DND-41 (cell line): ENCODE results near the gene CTTN.
"Not testable (repeated sequence)": the region's sequence is repeated elsewhere in the genome, so short reads cannot be mapped to it uniquely, and the experiment has no call there.

Source experiments
- ATAC-seq: fragments of 200-7000 bp; cut with Tn5 transposase; 3 replicates; pipeline ENCODE4 v1.9.1; 2021; ENCODE audit warnings: low read depth; ENCODE audit not compliant: insufficient read depth
- DNase-seq: peaks from one replicate; pipeline ENCODE4 v3.0.0-alpha.2; 2020
- H2AFZ ChIP-seq: 2 replicates; pipeline ENCODE4 v1.6.0; 2012; ENCODE audit warnings: low read depth, low read length
- H3K27ac ChIP-seq: 2 replicates; pipeline ENCODE4 v1.5.1; 2012; ENCODE audit warnings: low read length, inconsistent platforms
- H3K27me3 ChIP-seq: fragments of 200-600 bp; sonication (generic); 2 replicates; pipeline ENCODE4 v1.6.0; 2012; ENCODE audit warnings: low read length, mild to moderate bottlenecking, inconsistent platforms; ENCODE audit not compliant: insufficient read depth, poor library complexity
- H3K36me3 ChIP-seq: 2 replicates; pipeline ENCODE4 v1.5.1; 2012; ENCODE audit warnings: low read length, inconsistent platforms; ENCODE audit not compliant: insufficient read depth
- H3K4me1 ChIP-seq: 2 replicates; pipeline ENCODE4 v1.5.1; 2012; ENCODE audit warnings: mild to moderate bottlenecking, low read length; ENCODE audit not compliant: insufficient read depth
- H3K4me2 ChIP-seq: 2 replicates; pipeline ENCODE4 v1.6.0; 2012; ENCODE audit warnings: mild to moderate bottlenecking, moderate library complexity, low read length, inconsistent platforms; ENCODE audit not compliant: insufficient read depth
- H3K4me3 ChIP-seq, 2 experiments: fragments of 200-600 bp in 1 of 2; shearing (Covaris generic) in 1 of 2; 2 replicates each; pipeline ENCODE4 v1.5.1; 2012 to 2016; ENCODE audit warnings: inconsistent platforms in 2 of 2, low read length in 2 of 2, mild to moderate bottlenecking in 2 of 2, low read depth in 1 of 2, moderate library complexity in 1 of 2
- H3K79me2 ChIP-seq: 2 replicates; pipeline ENCODE4 v1.6.0; 2012; ENCODE audit warnings: low read length, inconsistent platforms; ENCODE audit not compliant: insufficient read depth
- H3K9ac ChIP-seq: 2 replicates; pipeline ENCODE4 v1.6.0; 2012; ENCODE audit warnings: low read depth, mild to moderate bottlenecking, inconsistent platforms, low read length, moderate library complexity
- H3K9me3 ChIP-seq: 2 replicates; pipeline ENCODE4 v1.5.1; 2012; ENCODE audit warnings: low read length, moderate library complexity, mild to moderate bottlenecking, inconsistent platforms; ENCODE audit not compliant: insufficient read depth, severe bottlenecking
- H4K20me1 ChIP-seq: 2 replicates; pipeline ENCODE4 v1.6.0; 2012; ENCODE audit warnings: low read length; ENCODE audit not compliant: insufficient read depth
- CTCF ChIP-seq: IDR thresholded peaks from 2 replicates; pipeline ENCODE4 v1.5.1; 2012; ENCODE audit warnings: borderline replicate concordance, low read length, moderate library complexity, mild to moderate bottlenecking; ENCODE audit not compliant: poor library complexity, severe bottlenecking; ENCODE audit errors: extremely low read depth
- EZH2 ChIP-seq: IDR thresholded peaks from 3 replicates; pipeline ENCODE4 v1.6.1; 2012; ENCODE audit warnings: borderline replicate concordance, low read depth, mild to moderate bottlenecking, moderate library complexity, low read length, inconsistent platforms; ENCODE audit not compliant: severe bottlenecking

CTTN gene

GRCh38 chr11:70448983-70449567 is 50.7 kb downstream of the CTTN start:
- Histone ChIP-seq H3K4me3 (no peak overlapping the region), H3K79me2 (no peaks in the 10 kb centered on the region), H4K20me1 (no peaks in the 10 kb centered on the region), H3K9me3 (peaks cover 11% of the 10 kb centered on the region), H3K4me2 (no peak overlapping the region), H3K9ac (no peak overlapping the region), H3K27ac (no peak overlapping the region), H2AFZ (no peak overlapping the region), H3K27me3 (no peaks in the 10 kb centered on the region), H3K4me1 (no peaks in the 10 kb centered on the region), H3K36me3 (no peaks in the 10 kb centered on the region)
- DNase-seq (no peak), ATAC-seq (no peak)
- TF ChIP-seq EZH2 = no peak
- peak; percentile 62 for TF ChIP-seq CTCF

- ATAC-seq (no peak), DNase-seq (no peak)
- Histone ChIP-seq H3K79me2 (no peaks in the 10 kb centered on the region), H3K9me3 (peaks cover 3% of the 10 kb centered on the region), H3K27me3 (peaks cover 3% of the 10 kb centered on the region), H3K36me3 (no peaks in the 10 kb centered on the region), H3K9ac (no peak overlapping the region), H2AFZ (no peak overlapping the region), H3K4me3 (no peak overlapping the region), H4K20me1 (no peaks in the 10 kb centered on the region), H3K4me1 (no peaks in the 10 kb centered on the region), H3K27ac (no peak overlapping the region), H3K4me2 (no peak overlapping the region)
- TF ChIP-seq CTCF (no peak), EZH2 (no peak)
These were observed 56.0 kb downstream of the CTTN start for GRCh38 chr11:70454197-70454767.

- H3K9me3 ChIP-seq, H3K4me3 ChIP-seq, H3K79me2 ChIP-seq, ATAC-seq, H3K4me2 ChIP-seq, H4K20me1 ChIP-seq, H3K27ac ChIP-seq, H3K9ac ChIP-seq, H3K4me1 ChIP-seq, H3K27me3 ChIP-seq, DNase-seq, H3K36me3 ChIP-seq, H2AFZ ChIP-seq: not testable (repeated sequence)
These were observed 56.5 kb downstream of the CTTN start for GRCh38 chr11:70454811-70455210.

GRCh38 chr11:70455354-70455753 is 57.0 kb downstream of the CTTN start:
- no peak overlapping the region for H2AFZ ChIP-seq
- no peaks in the 10 kb centered on the region for H3K36me3 ChIP-seq
- peaks cover 3% of the 10 kb centered on the region; the same call in 1 of the 2 replicates for H4K20me1 ChIP-seq
- no peak overlapping the region for H3K9ac ChIP-seq
- H3K4me3 ChIP-seq = no peak overlapping the region
- H3K4me1 ChIP-seq = no peaks in the 10 kb centered on the region
- no peak for ATAC-seq
- H3K27me3 ChIP-seq = peaks cover 3% of the 10 kb centered on the region
- H3K79me2 ChIP-seq = no peaks in the 10 kb centered on the region
- no peak overlapping the region for H3K27ac ChIP-seq
- no peak overlapping the region for H3K4me2 ChIP-seq
- H3K9me3 ChIP-seq = no peaks in the 10 kb centered on the region
- no peak for TF ChIP-seq EZH2
- no peak for TF ChIP-seq CTCF
- DNase-seq = no peak
